Measurements from ENCODE around the gene ST6GAL1. TPM values are rescaled to one million over a fixed set of nuclear protein-coding genes. Genes with fewer than 3 reads are reported as not detected.
"Not testable (repeated sequence)": the region's sequence is repeated elsewhere in the genome, so short reads cannot be mapped to it uniquely, and the experiment has no call there.

The ST6GAL1 gene
- total RNA-seq, 1 donor from 2014 or later = 84.3 TPM

DNA sequence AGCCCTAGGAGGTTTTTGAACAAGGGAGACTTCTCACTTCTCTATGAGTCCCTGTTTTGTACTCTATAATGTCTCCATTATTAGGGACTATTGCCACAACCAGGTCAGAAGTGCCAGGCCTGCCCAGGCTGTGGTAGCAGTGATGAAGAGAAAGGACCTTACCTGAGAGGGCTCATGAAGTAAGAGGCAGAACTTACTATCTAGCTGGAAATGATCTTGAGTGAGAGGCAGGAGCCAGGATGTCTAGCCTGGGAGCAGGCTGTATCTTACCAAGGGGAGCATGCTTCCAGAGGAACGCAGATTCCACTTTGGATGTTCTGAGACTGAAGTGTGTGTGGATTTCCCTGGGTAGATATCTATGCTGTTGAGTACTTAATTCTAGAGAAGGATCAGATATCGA is 115.7 kb downstream of the ST6GAL1 start:
- TF ChIP-seq, protein P1, sequence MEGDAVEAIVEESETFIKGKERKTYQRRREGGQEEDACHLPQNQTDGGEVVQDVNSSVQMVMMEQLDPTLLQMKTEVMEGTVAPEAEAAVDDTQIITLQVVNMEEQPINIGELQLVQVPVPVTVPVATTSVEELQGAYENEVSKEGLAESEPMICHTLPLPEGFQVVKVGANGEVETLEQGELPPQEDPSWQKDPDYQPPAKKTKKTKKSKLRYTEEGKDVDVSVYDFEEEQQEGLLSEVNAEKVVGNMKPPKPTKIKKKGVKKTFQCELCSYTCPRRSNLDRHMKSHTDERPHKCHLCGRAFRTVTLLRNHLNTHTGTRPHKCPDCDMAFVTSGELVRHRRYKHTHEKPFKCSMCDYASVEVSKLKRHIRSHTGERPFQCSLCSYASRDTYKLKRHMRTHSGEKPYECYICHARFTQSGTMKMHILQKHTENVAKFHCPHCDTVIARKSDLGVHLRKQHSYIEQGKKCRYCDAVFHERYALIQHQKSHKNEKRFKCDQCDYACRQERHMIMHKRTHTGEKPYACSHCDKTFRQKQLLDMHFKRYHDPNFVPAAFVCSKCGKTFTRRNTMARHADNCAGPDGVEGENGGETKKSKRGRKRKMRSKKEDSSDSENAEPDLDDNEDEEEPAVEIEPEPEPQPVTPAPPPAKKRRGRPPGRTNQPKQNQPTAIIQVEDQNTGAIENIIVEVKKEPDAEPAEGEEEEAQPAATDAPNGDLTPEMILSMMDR (IDR thresholded peaks at IDR 0.05; ENCODE audit: borderline replicate concordance) = no peak
- Histone ChIP-seq H3K36me3 (peaks cover 16% of the 10 kb centered on the region), H3K27me3 (ENCODE audit: low read depth) (no peaks in the 10 kb centered on the region), H3K4me3 (no peak overlapping the region), H3K4me1 (peaks cover 50% of the 10 kb centered on the region), H3K27ac (replicated peaks) (no peak overlapping the region), H3K9me3 (replicated peaks) (no peaks in the 10 kb centered on the region)
- intact Hi-C loops (cut with micrococcal nuclease) = no loop called here
- DNase-seq = no peak

DNA sequence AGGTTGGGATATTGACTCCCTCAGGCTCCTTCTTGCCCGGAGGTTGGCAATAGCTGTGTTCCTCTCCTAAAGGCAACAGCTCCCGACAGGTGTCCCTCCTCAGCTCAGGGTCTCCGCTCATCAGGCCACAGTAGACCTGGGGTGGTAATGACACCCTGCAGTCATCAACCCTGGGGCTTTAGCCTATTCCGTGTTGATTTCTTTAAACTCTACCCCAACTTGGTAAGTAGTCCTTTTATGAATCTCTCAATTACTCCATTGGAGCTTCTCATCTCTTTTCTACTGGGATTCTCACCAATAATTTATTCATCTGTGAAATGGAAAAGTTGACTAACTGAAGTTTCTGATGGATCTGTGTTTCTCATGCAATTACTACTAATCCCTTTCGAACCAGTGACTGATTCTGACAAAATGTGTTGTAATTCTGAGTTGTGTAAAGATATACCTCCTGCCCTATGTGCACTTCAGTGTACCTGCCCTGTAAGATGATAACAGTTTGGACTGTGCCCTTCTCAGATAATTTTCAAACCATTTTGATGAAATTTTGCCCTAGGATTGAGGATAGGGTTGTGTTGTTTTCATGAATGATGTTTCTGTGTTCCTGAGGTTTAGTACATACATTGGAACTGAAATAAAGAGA is 119.3 kb downstream of the ST6GAL1 start:
- TF ChIP-seq, protein P1 (IDR thresholded peaks at IDR 0.05; ENCODE audit: borderline replicate concordance) = no peak
- no peak for DNase-seq

DNA sequence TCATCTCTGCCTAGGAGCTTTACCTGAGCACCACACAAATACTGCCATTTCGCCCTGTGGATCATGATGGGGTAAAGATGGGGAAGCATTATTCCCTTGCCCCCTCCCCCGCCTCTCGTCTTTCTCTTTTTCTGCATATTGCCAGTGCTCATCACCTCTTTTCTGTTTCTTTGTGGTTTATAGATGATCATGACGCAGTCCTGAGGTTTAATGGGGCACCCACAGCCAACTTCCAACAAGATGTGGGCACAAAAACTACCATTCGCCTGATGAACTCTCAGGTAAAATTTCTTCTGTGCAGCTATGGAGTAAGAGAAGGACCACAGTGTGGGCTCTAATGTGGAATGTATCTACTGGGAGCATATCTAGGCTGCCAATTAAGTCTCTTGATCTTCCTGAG is 120.7 kb downstream of the ST6GAL1 start:
- intact Hi-C loops (cut with micrococcal nuclease) = no loop called here

More for the DNA sequence above, 119.3 kb downstream of the ST6GAL1 start:
- Histone ChIP-seq H3K27me3 (ENCODE audit: low read depth) (no peaks in the 10 kb centered on the region), H3K4me3 (no peak overlapping the region), H3K36me3 (peaks cover 39% of the 10 kb centered on the region), H3K27ac (replicated peaks) (no peak overlapping the region), H3K4me1 (peaks cover 17% of the 10 kb centered on the region), H3K9me3 (replicated peaks) (peaks cover 23% of the 10 kb centered on the region)
- intact Hi-C loops (cut with micrococcal nuclease) = no loop called here

DNA sequence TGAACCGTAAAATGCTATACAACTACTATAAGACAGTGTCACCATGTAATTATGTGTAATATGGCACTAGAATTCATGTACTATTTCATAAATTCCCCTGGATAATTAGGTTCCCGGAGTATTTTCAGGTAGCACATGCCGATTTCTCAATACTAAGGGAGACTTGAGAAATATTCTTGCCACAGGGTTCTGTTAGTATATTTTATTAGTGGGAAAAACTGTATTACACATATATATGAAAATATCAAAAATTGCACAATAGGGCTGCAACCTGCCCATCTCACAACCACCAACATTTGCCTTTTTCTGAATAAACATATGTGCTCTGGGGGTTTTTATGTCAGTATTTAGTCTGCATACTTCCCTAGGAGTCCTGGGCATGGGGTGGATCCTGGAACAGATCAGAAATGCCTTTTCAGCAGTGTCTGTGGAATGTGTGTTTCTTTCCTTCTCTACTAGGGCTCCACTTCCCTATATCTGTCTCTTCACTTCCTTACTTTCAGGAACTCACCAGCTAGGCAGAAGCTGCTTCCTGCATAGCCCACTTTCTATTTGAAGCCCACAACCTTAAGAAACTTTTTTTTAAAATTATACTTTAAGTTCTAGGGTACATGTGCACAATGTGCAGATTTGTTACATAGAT is 121.5 kb downstream of the ST6GAL1 start:
- H3K36me3 ChIP-seq = peaks cover 52% of the 10 kb centered on the region

More for the DNA sequence above, 120.7 kb downstream of the ST6GAL1 start:
- DNase-seq = no peak
- Histone ChIP-seq H3K4me1 (peaks cover 2% of the 10 kb centered on the region), H3K9me3 (replicated peaks) (peaks cover 30% of the 10 kb centered on the region), H3K27me3 (ENCODE audit: low read depth) (no peaks in the 10 kb centered on the region), H3K36me3 (peaks cover 44% of the 10 kb centered on the region), H3K4me3 (no peak overlapping the region), H3K27ac (replicated peaks) (no peak overlapping the region)
- TF ChIP-seq, protein P1 (IDR thresholded peaks at IDR 0.05; ENCODE audit: borderline replicate concordance) = no peak

DNA sequence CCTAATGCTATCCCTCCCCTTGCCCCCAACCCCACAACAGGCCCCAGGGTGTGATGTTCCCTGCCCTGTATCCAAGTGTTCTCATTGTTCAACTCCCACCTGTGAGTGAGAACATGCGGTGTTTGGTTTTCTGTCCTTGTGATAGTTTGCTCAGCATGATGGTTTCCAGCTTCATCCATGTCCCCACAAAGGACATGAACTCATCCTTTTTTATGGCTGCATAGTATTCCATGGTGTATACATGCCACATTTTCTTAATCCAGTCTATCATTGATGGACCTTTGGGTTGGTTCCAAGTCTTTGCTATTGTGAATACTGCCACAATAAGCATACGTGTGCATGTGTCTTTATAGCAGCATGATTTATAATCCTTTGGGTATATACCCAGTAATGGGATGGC is 122.1 kb downstream of the ST6GAL1 start:
- DNase-seq; H3K27ac ChIP-seq (replicated peaks); H3K4me3 ChIP-seq; H3K27me3 ChIP-seq (ENCODE audit: low read depth); H3K4me1 ChIP-seq; intact Hi-C loops (cut with micrococcal nuclease): not testable (repeated sequence)
- H3K36me3 ChIP-seq = peaks cover 57% of the 10 kb centered on the region
- peaks cover 37% of the 10 kb centered on the region for H3K9me3 ChIP-seq (replicated peaks)

More for the DNA sequence above, 121.5 kb downstream of the ST6GAL1 start:
- no peak overlapping the region for H3K27ac ChIP-seq (replicated peaks)
- no peak for DNase-seq
- TF ChIP-seq, protein P1 (IDR thresholded peaks at IDR 0.05; ENCODE audit: borderline replicate concordance) = no peak
- H3K4me3 ChIP-seq = no peak overlapping the region
- intact Hi-C loops (cut with micrococcal nuclease) = no loop called here
- H3K27me3 ChIP-seq (ENCODE audit: low read depth) = no peaks in the 10 kb centered on the region
- peaks cover 36% of the 10 kb centered on the region for H3K9me3 ChIP-seq (replicated peaks)
- H3K4me1 ChIP-seq = no peaks in the 10 kb centered on the region

DNA sequence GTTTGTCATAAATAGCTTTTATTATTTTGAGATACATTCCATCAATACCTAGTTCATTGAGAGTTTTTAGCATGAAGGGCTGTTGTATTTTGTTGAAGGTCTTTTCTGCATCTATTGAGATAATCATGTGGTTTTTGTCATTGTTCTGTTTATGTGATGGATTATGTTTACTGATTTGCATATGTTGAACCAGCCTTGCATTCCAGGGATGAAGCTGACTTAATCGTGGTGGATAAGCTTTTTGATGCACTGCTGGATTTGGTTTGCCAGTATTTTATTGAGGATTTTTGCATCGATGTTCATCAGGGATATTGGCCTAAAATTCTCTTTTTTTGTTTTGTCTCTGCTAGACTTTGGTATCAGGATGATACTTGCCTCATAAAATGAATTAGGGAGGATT is 124.1 kb downstream of the ST6GAL1 start:
- H3K27me3 ChIP-seq (ENCODE audit: low read depth); intact Hi-C loops (cut with micrococcal nuclease); H3K4me3 ChIP-seq; H3K27ac ChIP-seq (replicated peaks); H3K4me1 ChIP-seq; DNase-seq: not testable (repeated sequence)
- H3K9me3 ChIP-seq (replicated peaks) = peaks cover 44% of the 10 kb centered on the region
- peaks cover 70% of the 10 kb centered on the region for H3K36me3 ChIP-seq

DNA sequence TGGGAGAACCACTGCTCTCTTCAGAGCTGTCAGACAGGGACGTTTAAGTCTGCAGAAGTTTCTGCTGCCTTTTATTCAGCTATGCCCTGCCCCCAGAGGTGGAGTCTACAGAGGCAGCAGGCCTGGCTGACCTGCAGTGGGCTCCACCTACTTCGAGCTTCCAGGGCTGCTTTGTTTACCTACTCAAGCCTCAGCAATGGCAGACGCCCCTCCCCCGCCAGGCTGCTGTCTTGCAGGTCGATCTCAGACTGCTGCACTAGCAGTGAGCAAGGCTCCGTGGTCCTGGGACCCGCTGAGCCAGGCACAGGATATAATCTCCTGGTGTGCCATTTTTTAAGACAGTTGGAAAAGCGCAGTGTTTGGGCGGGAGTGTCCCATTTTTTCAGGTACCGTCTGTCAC is 127.5 kb downstream of the ST6GAL1 start:
- H3K36me3 ChIP-seq = peaks cover 64% of the 10 kb centered on the region

More for the DNA sequence above, 127.5 kb downstream of the ST6GAL1 start:
- H3K4me1 ChIP-seq; DNase-seq; H3K4me3 ChIP-seq; intact Hi-C loops (cut with micrococcal nuclease); H3K27me3 ChIP-seq (ENCODE audit: low read depth); H3K27ac ChIP-seq (replicated peaks): not testable (repeated sequence)
- H3K9me3 ChIP-seq (replicated peaks) = peaks cover 38% of the 10 kb centered on the region
